Gastrocnemius medialis (tissue), 4 donors: ENCODE data around the gene SPATA7. TPM values are rescaled to one million over a fixed set of nuclear protein-coding genes. Genes with fewer than 3 reads are reported as not detected.

ENCODE experiments used
- ATAC-seq, 2 donors: fragments of 150-250 bp; one replicate each; pipeline ENCODE4 v1.9.1; 2016
- DNase-seq, 2 donors: peaks; one replicate each; pipeline ENCODE4 v3.0.0-alpha.2; 2019
- H3K27ac ChIP-seq, 4 donors: fragments of 200-600 bp; sonication (generic); 1 replicate in 1 of 4; 2 replicates in 3 of 4; pipeline ENCODE4 v1.5.1; 2016 to 2018; ENCODE audit warnings: mild to moderate bottlenecking in 2 of 4, moderate library complexity in 1 of 4
- H3K27me3 ChIP-seq, 3 donors: fragments of 200-600 bp; sonication (generic) in 2 of 3; 1 replicate in 1 of 3; 2 replicates in 2 of 3; pipeline versions ENCODE4 v1.5.1 to v1.6.0; 2016 to 2019; ENCODE audit warnings: mild to moderate bottlenecking in 1 of 3, moderate library complexity in 1 of 3
- H3K36me3 ChIP-seq, 2 donors: fragments of 200-600 bp; sonication (generic) in 1 of 2; one replicate each; pipeline ENCODE4 v1.5.1; 2017 to 2018
- H3K4me1 ChIP-seq, 2 donors: fragments of 200-600 bp; sonication (generic) in 1 of 2; one replicate each; pipeline ENCODE4 v1.5.1; 2016 to 2017; ENCODE audit warnings: mild to moderate bottlenecking in 2 of 2
- H3K4me3 ChIP-seq, 4 donors: fragments of 200-600 bp; sonication (generic) in 3 of 4; 1 replicate in 1 of 4; 2 replicates in 3 of 4; pipeline ENCODE4 v1.5.1; 2016 to 2019; ENCODE audit warnings: mild to moderate bottlenecking in 2 of 4
- H3K9me3 ChIP-seq, 3 donors: fragments of 200-600 bp; sonication (generic) in 2 of 3; 1 replicate in 1 of 3; 2 replicates in 2 of 3; pipeline ENCODE4 v1.5.1; 2016 to 2019
- POLR2A ChIP-seq, 2 donors: fragments of 450-650 bp; IDR thresholded peaks; one replicate each; pipeline ENCODE4 v1.6.1; 2017; ENCODE audit warnings: antibody characterized with exemption in 2 of 2, mild to moderate bottlenecking in 2 of 2, moderate library complexity in 2 of 2
- in situ Hi-C, 4 donors: fragments of 200-750 bp; cut with MboI; loops; one replicate each; pipeline versions ENCODE4 v1.15.0 to v1.8.0; 2017; ENCODE audit warnings: low sequenced_read_pairs in 4 of 4
- intact Hi-C: fragments of 100-400 bp; cut with DNase I; formaldehyde crosslinking; loops from one replicate; pipeline ENCODE4 v1.15.1; 2023; ENCODE audit warnings: low total_unique reads
- total RNA-seq, 4 donors: library from RNA; depleted of rRNA; stranded (reverse); fragments of >200 nt; gene quantifications; one replicate each; pipeline versions ENCODE4 v1.1.0 to v1.2.3, GENCODE V29; 2016
- TF ChIP-seq, protein P1 (sequence below), 5 experiments: fragments of 450-650 bp in 3 of 5; fragments of 200-600 bp in 2 of 5; sonication (generic) in 2 of 5; IDR thresholded peaks in 4 of 5; conservative IDR thresholded peaks in 1 of 5; 1 replicate in 4 of 5; 2 replicates in 1 of 5; pipeline ENCODE4 v1.5.1; 2016 to 2019; ENCODE audit warnings: antibody characterized with exemption in 5 of 5, mild to moderate bottlenecking in 3 of 5, moderate library complexity in 3 of 5

SPATA7 gene
- total RNA-seq, 4 donors from 2014 or later, result 7.2 to 11.2 (median 10.1) TPM

GRCh38 chr14:88476825-88477224 lies 91.4 kb downstream of the SPATA7 start:
- Histone ChIP-seq H3K27ac (no peak overlapping the region), H3K36me3 (peaks cover 0 to 70% of the 10 kb centered on the region in 2 donors), H3K4me1 (no peaks in the 10 kb centered on the region), H3K4me3 (no peak overlapping the region), H3K27me3 (no peaks in the 10 kb centered on the region), H3K9me3 (no peaks in the 10 kb centered on the region)
- in situ Hi-C loops (no loop called here), intact Hi-C loops (no loop called here)
- DNase-seq (no peak), ATAC-seq (no peak)
- TF ChIP-seq POLR2A (IDR thresholded peaks at IDR 0.05), result no peak
- TF ChIP-seq, protein P1, sequence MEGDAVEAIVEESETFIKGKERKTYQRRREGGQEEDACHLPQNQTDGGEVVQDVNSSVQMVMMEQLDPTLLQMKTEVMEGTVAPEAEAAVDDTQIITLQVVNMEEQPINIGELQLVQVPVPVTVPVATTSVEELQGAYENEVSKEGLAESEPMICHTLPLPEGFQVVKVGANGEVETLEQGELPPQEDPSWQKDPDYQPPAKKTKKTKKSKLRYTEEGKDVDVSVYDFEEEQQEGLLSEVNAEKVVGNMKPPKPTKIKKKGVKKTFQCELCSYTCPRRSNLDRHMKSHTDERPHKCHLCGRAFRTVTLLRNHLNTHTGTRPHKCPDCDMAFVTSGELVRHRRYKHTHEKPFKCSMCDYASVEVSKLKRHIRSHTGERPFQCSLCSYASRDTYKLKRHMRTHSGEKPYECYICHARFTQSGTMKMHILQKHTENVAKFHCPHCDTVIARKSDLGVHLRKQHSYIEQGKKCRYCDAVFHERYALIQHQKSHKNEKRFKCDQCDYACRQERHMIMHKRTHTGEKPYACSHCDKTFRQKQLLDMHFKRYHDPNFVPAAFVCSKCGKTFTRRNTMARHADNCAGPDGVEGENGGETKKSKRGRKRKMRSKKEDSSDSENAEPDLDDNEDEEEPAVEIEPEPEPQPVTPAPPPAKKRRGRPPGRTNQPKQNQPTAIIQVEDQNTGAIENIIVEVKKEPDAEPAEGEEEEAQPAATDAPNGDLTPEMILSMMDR (IDR thresholded peaks at IDR 0.05 in 4 of 5, conservative IDR thresholded peaks at IDR 0.05 in 1 of 5), result no peak

- Histone ChIP-seq H3K27me3 (no peaks in the 10 kb centered on the region), H3K27ac (no peak overlapping the region), H3K4me1 (no peaks in the 10 kb centered on the region), H3K36me3 (peaks cover 0 to 65% of the 10 kb centered on the region in 2 donors), H3K4me3 (no peak overlapping the region), H3K9me3 (no peaks in the 10 kb centered on the region)
- DNase-seq, result no peak
- TF ChIP-seq, protein P1 (IDR thresholded peaks at IDR 0.05 in 4 of 5, conservative IDR thresholded peaks at IDR 0.05 in 1 of 5), result no peak
- no peak for TF ChIP-seq POLR2A (IDR thresholded peaks at IDR 0.05)
- in situ Hi-C loops (no loop called here), intact Hi-C loops (no loop called here)
- ATAC-seq, result no peak
These were observed 92.2 kb downstream of the SPATA7 start for GRCh38 chr14:88477513-88478250.

- Histone ChIP-seq H3K27ac (no peak overlapping the region), H3K9me3 (no peaks in the 10 kb centered on the region), H3K36me3 (peaks cover 0 to 57% of the 10 kb centered on the region in 2 donors), H3K4me1 (no peaks in the 10 kb centered on the region), H3K27me3 (no peaks in the 10 kb centered on the region), H3K4me3 (no peak overlapping the region)
- intact Hi-C loops (no loop called here), in situ Hi-C loops (no loop called here)
- no peak for TF ChIP-seq POLR2A (IDR thresholded peaks at IDR 0.05)
- TF ChIP-seq, protein P1 (IDR thresholded peaks at IDR 0.05 in 4 of 5, conservative IDR thresholded peaks at IDR 0.05 in 1 of 5), result no peak
- ATAC-seq (no peak), DNase-seq (no peak)
These were observed 93.5 kb downstream of the SPATA7 start for GRCh38 chr14:88478931-88479330.

- ATAC-seq, result no peak
- Histone ChIP-seq H3K9me3 (no peaks in the 10 kb centered on the region), H3K36me3 (peaks cover 0 to 57% of the 10 kb centered on the region in 2 donors), H3K27me3 (no peaks in the 10 kb centered on the region), H3K4me1 (no peaks in the 10 kb centered on the region), H3K27ac (no peak overlapping the region), H3K4me3 (no peak overlapping the region)
- in situ Hi-C loops (no loop called here), intact Hi-C loops (no loop called here)
- TF ChIP-seq, protein P1 (IDR thresholded peaks at IDR 0.05 in 4 of 5, conservative IDR thresholded peaks at IDR 0.05 in 1 of 5), result no peak
- TF ChIP-seq POLR2A (IDR thresholded peaks at IDR 0.05), result no peak
- no peak for DNase-seq
These were observed 94.1 kb downstream of the SPATA7 start for GRCh38 chr14:88479574-88479987.
